Stimulated activated naive CD8-positive, alpha-beta T cell treated with anti-CD3 and anti-CD28 coated beads, Interleukin-15, Interleukin-2, amounts not matched to agents 100 ng/mL and 50 ng/mL, for 24 hours (primary cell): ENCODE results near the gene PHLDB1.
"Not testable (repeated sequence)": the region's sequence is repeated elsewhere in the genome, so short reads cannot be mapped to it uniquely, and the experiment has no call there.

ENCODE experiments used
- H3K27ac Mint-ChIP-seq: one replicate; pipeline ENCODE4 v1.8.0; 2021; ENCODE audit warnings: mild to moderate bottlenecking, mixed read lengths
- H3K27me3 Mint-ChIP-seq: one replicate; pipeline ENCODE4 v1.8.0; 2021; ENCODE audit warnings: mixed read lengths
- H3K36me3 Mint-ChIP-seq: one replicate; pipeline ENCODE4 v1.8.0; 2021; ENCODE audit warnings: low read depth, mixed read lengths
- H3K4me1 Mint-ChIP-seq: one replicate; pipeline ENCODE4 v1.8.0; 2021; ENCODE audit warnings: low read depth, mixed read lengths
- H3K4me3 Mint-ChIP-seq: one replicate; pipeline ENCODE4 v1.8.0; 2021; ENCODE audit warnings: mild to moderate bottlenecking, mixed read lengths
- H3K9me3 Mint-ChIP-seq: one replicate; pipeline ENCODE4 v1.8.0; 2021; ENCODE audit warnings: mixed read lengths

Gene PHLDB1

GRCh38 chr11:118687906-118688305 lies 80.5 kb downstream of the PHLDB1 start:
- Mint-ChIP-seq H3K4me3 (no peak overlapping the region), H3K4me1 (peaks cover 35% of the 10 kb centered on the region), H3K36me3 (no peaks in the 10 kb centered on the region), H3K27me3 (peaks cover 4% of the 10 kb centered on the region), H3K27ac (no peak overlapping the region), H3K9me3 (no peaks in the 10 kb centered on the region)

GRCh38 chr11:118688339-118688738 lies 80.9 kb downstream of the PHLDB1 start:
- peak overlapping the region; percentile 4 for H3K4me3 Mint-ChIP-seq

DNA sequence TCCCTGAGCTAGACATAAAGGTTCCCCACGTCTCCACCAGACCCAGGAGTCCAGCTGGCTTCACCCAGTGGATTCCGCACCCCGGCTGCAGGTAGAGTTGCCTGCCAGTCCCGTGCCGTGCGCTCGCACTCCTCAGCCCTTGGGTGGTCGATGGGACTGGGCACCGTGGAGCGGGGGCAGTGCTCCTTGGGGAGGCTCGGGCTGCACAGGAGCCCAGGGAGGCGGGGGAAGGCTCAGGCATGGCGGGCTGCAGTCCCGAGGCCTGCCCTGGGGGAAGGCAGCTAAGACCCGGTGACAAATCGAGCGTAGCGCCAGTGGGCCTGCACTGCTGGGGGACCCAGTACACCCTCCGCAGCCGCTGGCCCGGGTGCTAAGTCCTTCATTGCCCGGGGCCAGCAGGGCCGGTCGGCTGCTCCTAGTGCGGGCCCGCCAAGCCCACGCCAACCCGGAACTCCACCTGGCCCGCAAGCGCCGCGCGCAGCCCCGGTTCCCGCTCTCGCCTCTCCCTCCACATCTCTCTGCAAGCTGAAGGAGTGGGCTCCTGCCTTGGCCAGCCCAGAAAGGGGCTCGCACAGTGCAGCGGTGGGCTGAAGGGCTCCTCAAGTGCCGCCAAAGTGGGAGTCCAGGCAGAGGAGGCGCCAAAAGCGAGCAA lies 81.6 kb downstream of the PHLDB1 start:
- no peaks in the 10 kb centered on the region for H3K9me3 Mint-ChIP-seq
- no peaks in the 10 kb centered on the region for H3K36me3 Mint-ChIP-seq
- no peak overlapping the region for H3K27ac Mint-ChIP-seq
- peaks cover 8% of the 10 kb centered on the region for H3K27me3 Mint-ChIP-seq
- H3K4me1 Mint-ChIP-seq = peaks cover 44% of the 10 kb centered on the region
- no peak overlapping the region for H3K4me3 Mint-ChIP-seq

More at GRCh38 chr11:118688339-118688738, 80.9 kb downstream of the PHLDB1 start:
- H3K27ac Mint-ChIP-seq, H3K36me3 Mint-ChIP-seq, H3K27me3 Mint-ChIP-seq, H3K9me3 Mint-ChIP-seq: not testable (repeated sequence)
- peaks cover 39% of the 10 kb centered on the region for H3K4me1 Mint-ChIP-seq

DNA sequence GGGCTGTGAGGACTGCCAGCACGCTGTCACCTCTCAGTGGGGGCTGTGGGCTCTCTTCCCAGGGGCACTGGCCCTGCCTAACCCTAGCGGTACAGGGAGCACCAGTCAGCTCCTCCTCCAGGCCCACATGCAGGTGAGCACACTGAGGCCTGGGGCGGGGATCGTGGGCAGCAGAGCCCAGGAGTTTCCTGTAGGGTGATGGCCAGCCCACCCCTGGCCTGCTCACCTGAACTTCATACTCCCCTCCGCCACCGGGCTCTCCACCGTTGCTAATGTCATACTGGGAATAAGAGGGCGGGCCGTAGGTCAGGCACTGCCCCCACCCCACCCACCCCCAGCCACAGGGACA lies 82.1 kb downstream of the PHLDB1 start:
- Mint-ChIP-seq H3K9me3 (no peaks in the 10 kb centered on the region), H3K36me3 (no peaks in the 10 kb centered on the region), H3K27me3 (peaks cover 9% of the 10 kb centered on the region), H3K4me3 (no peak overlapping the region), H3K27ac (no peak overlapping the region), H3K4me1 (peaks cover 45% of the 10 kb centered on the region)

DNA sequence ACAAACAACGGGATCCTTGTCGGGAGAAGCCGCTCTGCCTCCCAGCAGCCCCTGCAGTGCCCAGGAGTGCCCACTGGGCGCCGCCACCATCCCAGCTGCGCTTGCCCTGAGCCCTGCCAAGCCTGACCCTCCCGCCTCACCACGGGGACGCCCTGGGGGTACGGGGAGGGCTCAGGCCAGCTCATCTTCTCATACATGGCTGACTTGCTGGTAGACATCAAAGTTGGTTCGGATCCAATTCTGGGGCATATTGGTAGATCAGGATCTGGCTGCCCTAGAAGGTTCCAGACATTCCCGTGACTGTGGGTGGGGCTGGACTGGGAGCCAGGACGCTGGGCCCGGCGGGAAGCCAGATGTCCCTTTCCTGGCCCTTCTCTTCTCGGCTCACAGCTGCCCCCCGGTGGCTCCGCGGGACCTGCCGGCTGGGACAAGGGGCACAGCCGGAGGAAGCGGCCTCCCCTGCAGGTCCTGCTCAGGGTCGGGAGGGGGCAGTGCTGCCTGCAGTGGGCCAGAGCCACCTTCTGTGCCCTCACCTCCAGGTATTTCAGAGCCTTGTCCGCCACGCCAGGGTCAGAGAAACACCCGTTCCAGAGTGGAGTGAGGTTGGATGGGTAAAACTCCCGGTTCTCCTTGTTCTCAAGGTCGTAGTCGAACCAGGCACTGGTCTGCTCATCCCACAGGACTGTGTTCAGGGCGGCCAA lies 82.6 kb downstream of the PHLDB1 start:
- Mint-ChIP-seq H3K36me3 (no peaks in the 10 kb centered on the region), H3K9me3 (no peaks in the 10 kb centered on the region), H3K27me3 (peaks cover 9% of the 10 kb centered on the region), H3K4me3 (peak overlapping the region; percentile 78), H3K4me1 (peaks cover 51% of the 10 kb centered on the region), H3K27ac (no peak overlapping the region)

GRCh38 chr11:118690553-118691304 lies 83.3 kb downstream of the PHLDB1 start:
- Mint-ChIP-seq H3K4me1 (peaks cover 55% of the 10 kb centered on the region), H3K27ac (no peak overlapping the region), H3K36me3 (no peaks in the 10 kb centered on the region), H3K4me3 (peak overlapping the region; percentile 78), H3K27me3 (peaks cover 9% of the 10 kb centered on the region), H3K9me3 (no peaks in the 10 kb centered on the region)

DNA sequence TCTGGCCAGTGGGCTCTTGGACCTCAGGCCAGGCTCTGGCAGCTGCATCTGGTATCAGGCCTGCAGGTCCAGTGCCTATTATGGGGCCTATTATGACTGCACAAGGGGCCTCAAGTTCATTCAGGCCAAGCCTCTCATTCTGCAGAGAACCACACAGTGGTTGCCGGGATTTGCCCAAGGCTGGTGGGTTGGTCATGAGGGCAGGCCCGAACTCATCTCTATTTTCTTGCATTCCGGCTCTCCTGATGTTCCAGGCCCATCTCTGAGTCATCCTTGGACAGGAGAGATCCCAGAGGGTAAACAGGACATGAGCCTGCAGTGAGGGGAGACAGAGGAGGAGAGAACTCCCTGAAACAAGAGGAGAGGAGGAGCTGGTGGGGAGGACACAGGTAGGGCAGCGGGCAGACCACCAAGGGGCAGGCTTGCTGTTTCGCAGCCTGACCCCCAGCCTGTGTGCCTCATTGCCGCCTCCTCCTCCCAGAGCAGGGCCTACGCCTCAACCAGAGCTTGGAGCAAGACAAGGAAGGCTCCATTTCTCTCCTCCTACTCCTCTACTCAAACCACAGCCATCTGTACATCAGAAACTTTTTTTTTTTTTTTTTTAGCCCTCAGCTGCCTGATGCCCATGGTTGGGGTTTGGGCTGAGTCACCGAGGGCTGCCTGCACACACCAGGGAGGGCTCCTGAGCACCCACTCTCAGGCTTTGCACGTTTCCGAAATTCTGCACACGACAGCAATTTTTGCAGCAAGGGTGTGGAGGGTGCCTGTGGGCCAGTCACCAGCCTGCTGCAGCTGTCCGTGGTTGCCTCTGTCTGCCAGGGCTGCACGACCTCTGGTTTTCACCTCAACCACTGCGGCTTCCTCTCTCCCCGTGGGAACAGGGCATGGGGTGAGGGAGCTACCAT lies 84.8 kb downstream of the PHLDB1 start:
- H3K36me3 Mint-ChIP-seq = no peaks in the 10 kb centered on the region
- no peaks in the 10 kb centered on the region for H3K9me3 Mint-ChIP-seq
- peaks cover 69% of the 10 kb centered on the region for H3K4me1 Mint-ChIP-seq
- no peak overlapping the region for H3K4me3 Mint-ChIP-seq
- H3K27me3 Mint-ChIP-seq = peaks cover 8% of the 10 kb centered on the region
- peak overlapping the region; percentile 36 for H3K27ac Mint-ChIP-seq

DNA sequence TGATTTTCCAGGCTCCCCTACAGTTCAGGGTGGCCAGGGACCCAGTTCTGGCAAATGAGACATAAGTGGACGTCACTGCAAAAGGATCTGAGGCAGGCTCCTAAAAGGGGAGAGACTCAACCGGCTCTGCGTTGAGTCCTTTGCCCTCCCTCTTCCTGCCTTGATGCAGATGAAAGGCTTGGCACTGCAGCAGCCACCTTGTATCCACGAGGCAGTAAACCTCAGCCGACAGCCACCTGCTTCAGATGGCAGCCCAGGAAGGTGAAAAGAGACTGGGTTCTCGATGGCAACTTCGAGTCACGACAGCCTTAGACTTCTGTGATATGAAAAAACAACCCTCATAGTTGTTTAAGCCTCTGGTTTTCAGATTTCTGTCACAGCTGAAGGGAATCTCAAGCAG lies 86.8 kb downstream of the PHLDB1 start:
- Mint-ChIP-seq H3K27me3 (peaks cover 5% of the 10 kb centered on the region), H3K4me3 (no peak overlapping the region)

DNA sequence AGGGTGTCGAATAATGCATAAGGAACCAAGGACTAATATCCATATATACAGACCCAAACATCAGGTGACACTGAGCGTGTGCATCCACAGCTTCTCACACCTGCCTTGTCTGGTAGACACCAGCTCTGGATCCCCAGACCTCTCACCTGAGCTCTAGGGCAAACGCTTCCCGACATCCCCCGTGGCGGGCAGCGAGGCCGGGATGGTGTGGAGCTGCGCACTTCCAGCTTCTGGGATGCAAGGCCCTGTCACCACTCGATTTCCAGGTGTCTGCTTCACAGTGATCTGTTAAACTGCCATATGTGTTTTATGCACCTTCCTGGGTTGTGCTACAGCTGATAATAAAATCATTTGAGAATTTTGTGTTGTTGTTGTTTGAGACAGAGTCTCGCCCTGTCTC lies 87.4 kb downstream of the PHLDB1 start:
- peaks cover 5% of the 10 kb centered on the region for H3K27me3 Mint-ChIP-seq
- H3K4me1 Mint-ChIP-seq = peaks cover 77% of the 10 kb centered on the region
- no peak overlapping the region for H3K4me3 Mint-ChIP-seq
- H3K9me3 Mint-ChIP-seq = no peaks in the 10 kb centered on the region
- no peak overlapping the region for H3K27ac Mint-ChIP-seq
- H3K36me3 Mint-ChIP-seq = no peaks in the 10 kb centered on the region

More for the DNA sequence above, 86.8 kb downstream of the PHLDB1 start:
- Mint-ChIP-seq H3K9me3 (no peaks in the 10 kb centered on the region), H3K27ac (no peak overlapping the region), H3K4me1 (peaks cover 72% of the 10 kb centered on the region), H3K36me3 (no peaks in the 10 kb centered on the region)

DNA sequence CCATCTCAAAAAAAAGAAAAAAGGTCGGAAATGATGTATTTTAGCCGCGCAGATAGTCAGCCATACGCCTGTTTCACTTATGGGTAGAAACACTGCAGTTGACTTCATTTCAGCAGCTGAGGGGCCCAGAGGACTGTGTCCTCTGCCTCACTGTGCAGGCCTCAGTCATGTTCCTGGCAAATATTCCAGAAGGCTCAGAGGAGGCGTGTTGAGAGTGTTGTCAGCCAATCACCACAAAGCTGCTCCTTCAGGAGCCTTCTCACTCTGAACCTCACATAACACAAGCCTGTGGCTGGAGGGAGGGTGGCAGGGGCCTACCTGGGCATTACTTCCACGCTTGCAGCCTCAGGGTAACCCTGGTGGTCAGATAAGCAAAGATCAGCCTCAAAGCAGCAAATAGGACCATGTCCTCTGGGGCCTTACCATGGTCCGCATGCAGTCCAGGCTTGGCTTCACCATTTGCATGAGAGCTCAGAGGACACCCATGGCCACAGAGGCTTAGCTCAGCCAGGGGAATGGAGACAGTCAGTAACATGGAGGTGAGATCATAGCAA lies 89.3 kb downstream of the PHLDB1 start:
- Mint-ChIP-seq H3K27me3 (peaks cover 5% of the 10 kb centered on the region), H3K27ac (peak overlapping the region; percentile 26), H3K9me3 (peaks cover 4% of the 10 kb centered on the region), H3K4me1 (peaks cover 67% of the 10 kb centered on the region), H3K4me3 (no peak overlapping the region), H3K36me3 (peaks cover 6% of the 10 kb centered on the region)

DNA sequence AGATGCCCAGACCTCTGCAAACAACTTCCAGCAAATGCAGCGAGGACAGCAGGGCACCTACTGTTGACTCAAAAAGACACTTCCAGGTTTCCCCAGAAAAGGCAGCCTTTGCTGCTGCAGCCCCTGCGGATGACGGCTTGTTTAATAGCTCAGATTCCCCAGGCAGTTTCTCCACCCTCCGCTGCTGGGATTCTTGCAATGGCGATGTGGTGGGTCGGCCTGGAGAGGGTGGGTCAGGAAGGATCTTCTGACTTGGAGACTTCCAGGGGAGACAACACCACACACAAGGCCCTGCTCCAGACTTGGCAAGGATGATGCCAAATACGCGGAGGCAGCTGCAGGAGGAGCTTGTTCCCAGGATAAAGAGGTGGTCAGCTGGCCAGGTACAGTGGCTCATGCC lies 89.9 kb downstream of the PHLDB1 start:
- Mint-ChIP-seq H3K4me3 (no peak overlapping the region), H3K9me3 (peaks cover 4% of the 10 kb centered on the region), H3K27ac (no peak overlapping the region), H3K4me1 (peaks cover 61% of the 10 kb centered on the region), H3K36me3 (peaks cover 6% of the 10 kb centered on the region), H3K27me3 (peaks cover 5% of the 10 kb centered on the region)

GRCh38 chr11:118699506-118700220 lies 92.2 kb downstream of the PHLDB1 start:
- Mint-ChIP-seq H3K27ac (no peak overlapping the region), H3K4me1 (peaks cover 56% of the 10 kb centered on the region), H3K4me3 (no peak overlapping the region), H3K27me3 (no peaks in the 10 kb centered on the region), H3K36me3 (peaks cover 6% of the 10 kb centered on the region), H3K9me3 (peaks cover 4% of the 10 kb centered on the region)

- Mint-ChIP-seq H3K36me3 (peaks cover 6% of the 10 kb centered on the region), H3K4me1 (peaks cover 45% of the 10 kb centered on the region), H3K4me3 (no peak overlapping the region), H3K27ac (no peak overlapping the region), H3K27me3 (no peaks in the 10 kb centered on the region), H3K9me3 (peaks cover 4% of the 10 kb centered on the region)
Observed at GRCh38 chr11:118703563-118704106, 96.2 kb downstream of the PHLDB1 start.
